ENCODE results near the gene CADPS2.

- TF ChIP-seq CTCF (IDR thresholded peaks at IDR 0.05) (no peak), ZFX (IDR thresholded peaks at IDR 0.05; ENCODE audit: borderline replicate concordance) (no peak)
Measured at GRCh38 chr7:122619664-122620063, 266.6 kb downstream of the CADPS2 start.
